Ectodermal cell (in vitro differentiated cells): Measurements from ENCODE around the gene CAND2.
"Not testable (repeated sequence)": the region's sequence is repeated elsewhere in the genome, so short reads cannot be mapped to it uniquely, and the experiment has no call there.

Experiments
- H3K27ac ChIP-seq: 2 replicates; pipeline ENCODE4 v1.7.0; 2013; ENCODE audit warnings: mild to moderate bottlenecking, low read depth, low read length; ENCODE audit not compliant: insufficient read depth, poor library complexity, severe bottlenecking
- H3K27me3 ChIP-seq: 2 replicates; pipeline ENCODE4 v1.7.0; 2013; ENCODE audit warnings: mild to moderate bottlenecking, low read length; ENCODE audit not compliant: insufficient read depth, control insufficient read depth, poor library complexity, severe bottlenecking
- H3K36me3 ChIP-seq: one replicate; pipeline ENCODE4 v1.7.0; 2013; ENCODE audit warnings: low read length; ENCODE audit not compliant: control insufficient read depth, insufficient read depth
- H3K4me1 ChIP-seq: one replicate; pipeline ENCODE4 v1.7.0; 2013; ENCODE audit warnings: low read length; ENCODE audit not compliant: control insufficient read depth, insufficient read depth
- H3K4me3 ChIP-seq: 2 replicates; pipeline ENCODE4 v1.7.0; 2013; ENCODE audit warnings: low read depth, low read length, control low read depth; ENCODE audit not compliant: insufficient read depth
- H3K9me3 ChIP-seq: 2 replicates; pipeline ENCODE4 v1.7.0; 2013; ENCODE audit warnings: mild to moderate bottlenecking, low read length, moderate library complexity; ENCODE audit not compliant: control insufficient read depth
- WGBS, 2 experiments: methylation state at CpG; one replicate each; pipeline ENCODE4 v1.1.7; 2013; ENCODE audit warnings: missing lambda C conversion rate in 2 of 2; 5-methylcytosine and 5-hydroxymethylcytosine counted together

Gene CAND2

DNA sequence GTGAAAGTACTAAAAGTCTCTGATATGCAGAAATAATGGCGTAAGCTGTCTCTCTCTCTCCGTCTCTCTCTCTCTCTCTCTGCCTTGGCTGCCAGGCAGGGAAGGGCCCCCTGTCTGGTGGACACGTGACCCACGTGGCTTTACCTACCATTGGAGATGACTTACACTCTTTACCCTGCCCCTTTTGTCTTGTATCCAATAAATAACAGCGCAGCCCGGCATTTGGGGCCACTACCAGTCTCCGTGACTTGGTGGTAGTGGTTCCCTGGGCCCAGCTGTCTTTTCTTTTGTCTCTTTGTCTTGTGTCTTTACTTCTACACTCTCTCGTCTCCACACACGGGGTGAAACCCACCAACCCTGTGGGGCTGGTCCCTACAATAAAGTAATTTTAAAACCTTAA lies 25.2 kb upstream of the CAND2 start:
- no peaks in the 10 kb centered on the region for H3K36me3 ChIP-seq
- H3K9me3 ChIP-seq: no peaks in the 10 kb centered on the region
- no peaks in the 10 kb centered on the region for H3K27me3 ChIP-seq
- WGBS, 2 experiments: 87 to 89% methylated on average over 9 of the region's 9 CpGs
- H3K4me3 ChIP-seq: no peak overlapping the region
- H3K27ac ChIP-seq: no peak overlapping the region
- no peaks in the 10 kb centered on the region for H3K4me1 ChIP-seq

DNA sequence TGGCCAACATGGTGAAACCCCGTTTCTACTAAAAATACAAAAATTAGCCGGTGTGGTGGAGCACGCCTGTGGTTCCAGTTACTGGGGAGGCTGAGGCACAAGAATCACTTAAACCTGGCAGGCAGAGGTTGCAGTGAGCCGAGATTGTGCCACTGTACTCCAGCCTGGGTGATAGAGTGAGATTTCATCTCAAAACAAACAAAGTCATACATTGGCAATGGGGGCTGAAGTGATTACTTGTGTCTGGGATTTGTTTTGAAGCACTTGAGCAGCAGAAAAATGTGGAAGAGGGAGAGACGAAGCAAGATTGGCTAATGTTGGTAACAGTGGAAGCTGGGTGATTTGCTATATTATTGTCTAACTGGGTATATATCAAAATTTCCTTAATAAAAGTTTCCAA lies 24.0 kb upstream of the CAND2 start:
- H3K27me3 ChIP-seq: no peaks in the 10 kb centered on the region
- H3K9me3 ChIP-seq: no peaks in the 10 kb centered on the region
- no peaks in the 10 kb centered on the region for H3K36me3 ChIP-seq
- no peak overlapping the region for H3K4me3 ChIP-seq
- H3K4me1 ChIP-seq: no peaks in the 10 kb centered on the region
- H3K27ac ChIP-seq: no peak overlapping the region
- WGBS, 2 experiments: 87 to 90% methylated on average over 5 of the region's 5 CpGs

DNA sequence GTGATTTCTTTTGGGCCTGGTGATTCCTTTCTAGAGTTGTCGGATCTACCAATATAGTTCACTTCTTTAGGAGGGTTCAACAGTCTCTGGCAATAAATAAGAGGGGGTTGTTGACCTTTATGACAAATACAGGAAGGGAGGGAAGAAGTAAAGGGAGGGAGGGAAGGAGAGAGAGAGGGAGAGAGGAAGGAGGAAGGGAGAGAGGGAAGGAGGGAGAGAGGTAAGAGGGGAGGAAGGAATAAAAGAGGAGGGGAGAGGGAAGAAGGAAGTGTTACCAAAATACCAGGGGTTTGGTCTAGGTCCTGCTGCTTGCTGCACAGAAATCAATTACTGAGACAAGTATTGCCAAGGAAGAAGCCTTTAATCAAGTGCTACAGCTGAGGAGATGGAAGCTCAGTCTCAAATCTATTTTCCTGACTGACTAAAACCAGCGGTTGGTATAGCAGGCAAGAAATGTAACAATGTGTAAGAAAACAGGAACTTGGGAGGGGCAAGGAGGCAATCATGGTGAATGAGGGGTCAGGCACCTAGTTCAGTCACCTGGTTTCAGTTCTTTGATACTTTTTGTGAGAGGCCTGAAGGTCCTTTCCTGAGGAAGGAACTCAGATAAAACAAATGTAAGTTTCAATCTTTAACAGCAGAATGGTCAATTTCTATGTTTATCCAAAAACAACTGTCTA lies 23.3 kb upstream of the CAND2 start:
- H3K27ac ChIP-seq: no peak overlapping the region
- no peaks in the 10 kb centered on the region for H3K27me3 ChIP-seq
- no peaks in the 10 kb centered on the region for H3K9me3 ChIP-seq
- H3K4me3 ChIP-seq: no peak overlapping the region
- H3K4me1 ChIP-seq: no peaks in the 10 kb centered on the region
- WGBS, 2 experiments: 83 to 88% methylated on average over 2 of the region's 2 CpGs
- H3K36me3 ChIP-seq: no peaks in the 10 kb centered on the region

DNA sequence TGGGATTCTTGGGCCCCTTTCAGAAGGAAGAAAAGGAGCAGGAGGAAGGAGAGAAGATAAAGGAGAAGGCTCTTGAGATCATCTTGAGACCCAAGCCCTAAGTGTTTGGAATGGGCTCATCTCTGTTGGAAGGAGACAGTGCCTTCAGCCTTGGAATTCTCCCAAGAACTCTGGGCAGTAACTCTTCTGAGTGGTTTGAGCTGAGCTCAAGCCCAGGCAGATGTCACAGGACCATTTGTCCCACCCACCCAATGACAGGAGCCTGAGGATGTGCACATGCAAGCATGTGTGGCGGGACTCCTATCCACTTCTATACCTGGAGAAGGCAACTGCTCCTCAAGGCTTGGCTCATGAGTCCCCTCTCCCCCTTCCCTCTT lies 22.8 kb upstream of the CAND2 start:
- no peaks in the 10 kb centered on the region for H3K36me3 ChIP-seq
- H3K4me1 ChIP-seq: no peaks in the 10 kb centered on the region
- WGBS, 2 experiments: 91% methylated on average over 1 of the region's 1 CpG
- H3K27ac ChIP-seq: no peak overlapping the region
- H3K4me3 ChIP-seq: no peak overlapping the region
- H3K9me3 ChIP-seq: no peaks in the 10 kb centered on the region
- H3K27me3 ChIP-seq: no peaks in the 10 kb centered on the region

DNA sequence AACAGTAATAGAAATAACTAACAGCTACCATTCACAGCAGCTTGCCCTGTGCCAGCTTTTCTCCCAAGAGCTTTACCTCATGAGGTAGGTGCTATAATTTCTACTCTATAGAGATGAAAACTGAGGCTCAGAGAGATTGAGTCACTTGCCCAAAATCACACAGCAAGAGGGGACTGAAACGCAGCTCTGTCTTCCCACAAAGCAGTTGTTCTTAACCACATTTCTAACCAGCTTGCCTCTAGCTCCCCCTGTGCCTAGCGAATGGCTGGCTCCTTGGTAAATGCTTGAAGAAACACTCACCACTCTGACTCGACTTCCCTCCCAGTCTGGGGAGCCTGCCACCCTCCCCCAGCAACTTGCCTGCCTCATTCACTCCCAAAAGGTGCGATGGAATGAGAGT lies 21.9 kb upstream of the CAND2 start:
- no peaks in the 10 kb centered on the region for H3K9me3 ChIP-seq
- H3K27ac ChIP-seq: no peak overlapping the region
- no peak overlapping the region for H3K4me3 ChIP-seq
- no peaks in the 10 kb centered on the region for H3K4me1 ChIP-seq
- H3K27me3 ChIP-seq: no peaks in the 10 kb centered on the region
- 77 to 84% methylated on average over 4 of the region's 4 CpGs for WGBS, 2 experiments
- H3K36me3 ChIP-seq: no peaks in the 10 kb centered on the region

DNA sequence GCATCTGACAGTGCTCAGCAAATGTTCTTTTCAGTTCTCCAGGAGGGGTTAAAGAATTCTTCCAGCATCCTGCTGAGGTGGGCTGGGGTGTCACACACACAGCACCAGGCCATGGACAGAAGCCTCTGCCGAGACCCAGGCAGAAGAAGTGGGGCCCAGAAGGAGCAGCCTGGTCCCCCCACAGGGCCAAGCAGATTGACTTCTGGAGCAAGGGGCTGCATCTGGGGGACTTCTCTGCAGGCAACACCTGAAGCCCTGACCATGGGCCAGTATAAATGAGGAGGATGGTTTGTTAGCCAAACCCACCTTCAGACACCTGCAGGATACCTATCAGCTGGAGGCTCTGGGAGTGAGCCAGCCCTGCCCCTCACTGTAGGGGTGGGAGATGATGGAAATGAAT lies 21.3 kb upstream of the CAND2 start:
- no peaks in the 10 kb centered on the region for H3K36me3 ChIP-seq
- WGBS, 2 experiments: 62 to 79% methylated on average over 1 of the region's 1 CpG
- no peaks in the 10 kb centered on the region for H3K4me1 ChIP-seq

DNA sequence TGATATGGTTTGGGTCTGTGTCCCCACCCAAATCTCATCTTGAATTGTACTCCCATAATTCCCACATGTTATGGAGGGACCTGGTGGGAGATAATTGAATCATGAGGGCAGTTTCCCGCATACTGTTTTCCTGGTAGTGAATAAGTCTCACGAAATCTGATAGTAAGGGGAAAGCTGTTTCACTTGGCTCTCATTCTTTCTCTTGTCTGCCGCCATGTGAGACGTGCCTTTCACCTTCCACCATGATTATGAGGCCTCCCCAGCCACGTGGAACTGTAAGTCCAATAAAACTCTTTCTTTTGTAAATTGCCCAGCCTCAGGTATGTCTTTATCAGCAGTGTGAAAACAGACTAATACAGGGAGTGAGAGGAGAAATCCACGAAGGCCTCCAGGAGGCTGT lies 20.5 kb upstream of the CAND2 start:
- H3K36me3 ChIP-seq, H3K27me3 ChIP-seq, H3K4me1 ChIP-seq, H3K27ac ChIP-seq, H3K9me3 ChIP-seq, H3K4me3 ChIP-seq: not testable (repeated sequence)
- WGBS, 2 experiments: 78 to 81% methylated on average over 6 of the region's 6 CpGs

More for the DNA sequence above, 21.3 kb upstream of the CAND2 start:
- Histone ChIP-seq H3K27me3 (no peaks in the 10 kb centered on the region), H3K9me3 (no peaks in the 10 kb centered on the region), H3K4me3 (no peak overlapping the region), H3K27ac (no peak overlapping the region)

DNA sequence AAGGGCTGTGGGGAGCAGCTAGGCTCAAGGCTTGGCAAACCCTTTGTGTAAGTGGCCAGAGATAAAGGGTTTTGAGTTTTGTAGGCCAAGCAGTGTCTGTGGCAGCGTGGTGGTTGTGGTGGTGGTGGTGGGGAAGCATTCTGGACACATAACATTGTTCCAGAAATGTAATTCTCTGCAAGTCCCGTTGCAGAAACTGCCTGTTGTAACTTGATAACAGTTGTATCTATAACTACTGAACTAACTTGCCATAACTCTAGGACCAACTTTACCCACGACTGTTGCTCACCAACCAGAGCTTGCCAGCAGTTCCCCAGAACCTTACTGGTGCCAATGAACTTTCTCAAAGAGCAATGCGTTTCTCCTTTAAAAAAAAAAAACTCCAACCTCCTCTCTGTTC lies 19.3 kb upstream of the CAND2 start:
- 84 to 85% methylated on average over 4 of the region's 4 CpGs for WGBS, 2 experiments
- no peak overlapping the region for H3K4me3 ChIP-seq
- no peaks in the 10 kb centered on the region for H3K36me3 ChIP-seq
- H3K27ac ChIP-seq: no peak overlapping the region
- H3K9me3 ChIP-seq: no peaks in the 10 kb centered on the region
- H3K27me3 ChIP-seq: no peaks in the 10 kb centered on the region
- no peaks in the 10 kb centered on the region for H3K4me1 ChIP-seq

DNA sequence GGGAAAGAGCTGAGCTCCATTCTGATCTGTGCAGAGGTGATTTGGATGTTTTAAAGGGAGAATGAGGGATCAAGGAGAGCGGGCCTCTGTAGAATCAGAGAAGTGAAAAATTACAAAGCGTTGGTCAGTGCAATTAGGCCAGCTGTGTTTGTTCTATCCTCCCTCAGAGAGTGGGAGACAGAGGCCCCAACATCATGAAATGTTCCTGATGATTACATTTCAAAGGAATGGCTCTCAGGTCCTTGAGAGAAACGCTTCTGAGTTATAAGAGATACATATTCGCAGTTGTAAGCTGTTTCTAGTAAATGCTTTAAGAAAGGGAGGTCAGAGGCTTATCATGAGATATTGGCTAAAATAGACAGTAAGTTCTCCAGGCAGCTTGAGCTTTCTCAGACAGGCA lies 15.7 kb upstream of the CAND2 start:
- Histone ChIP-seq H3K9me3 (no peaks in the 10 kb centered on the region), H3K4me1 (no peaks in the 10 kb centered on the region), H3K4me3 (no peak overlapping the region), H3K36me3 (no peaks in the 10 kb centered on the region), H3K27ac (no peak overlapping the region), H3K27me3 (no peaks in the 10 kb centered on the region)
- 85 to 91% methylated on average over 4 of the region's 4 CpGs for WGBS, 2 experiments

DNA sequence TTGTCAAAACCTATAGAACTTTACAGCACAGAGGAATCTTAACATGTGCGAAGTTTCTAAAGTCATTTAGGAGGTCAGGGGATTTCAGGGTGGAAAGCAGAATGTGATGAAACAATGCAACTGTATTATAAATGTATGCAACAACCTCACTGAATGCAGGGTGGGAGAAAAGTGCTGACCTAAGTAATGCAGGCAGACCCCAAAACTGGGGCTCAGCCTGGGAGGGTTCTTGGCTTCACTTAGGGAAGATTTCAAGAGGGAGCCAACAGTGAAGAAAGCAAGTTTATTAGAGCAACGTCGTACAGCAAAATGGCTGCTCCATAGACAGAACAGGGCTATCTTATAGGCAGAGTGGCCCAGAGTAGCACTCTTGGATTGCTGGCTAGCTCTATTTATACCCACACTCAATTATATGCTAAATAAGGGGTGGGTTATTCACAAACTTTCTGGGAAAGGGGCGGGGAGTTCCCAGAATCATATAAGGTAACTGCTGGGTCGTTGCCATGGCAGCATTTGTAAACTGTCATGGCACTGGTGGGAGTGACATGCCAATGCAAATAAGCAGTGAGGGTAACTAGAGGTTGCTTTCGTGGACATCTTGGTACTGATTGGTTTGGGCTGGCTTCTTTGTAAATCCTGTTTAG lies 14.2 kb upstream of the CAND2 start:
- WGBS, 2 experiments: 78 to 87% methylated on average over 5 to 6 of the region's 6 CpGs
- Histone ChIP-seq H3K9me3 (no peaks in the 10 kb centered on the region), H3K36me3 (no peaks in the 10 kb centered on the region), H3K27ac (no peak overlapping the region), H3K4me1 (no peaks in the 10 kb centered on the region), H3K4me3 (no peak overlapping the region), H3K27me3 (no peaks in the 10 kb centered on the region)
